Mesothelial cell of epicardium (in vitro differentiated cells): ENCODE measurements around the gene GNA14. TPM values are rescaled to one million over a fixed set of nuclear protein-coding genes. Genes with fewer than 3 reads are reported as not detected.

Experiments used
- DNase-seq, 2 experiments: peaks; one replicate each; pipeline ENCODE4 v3.0.0; 2021; ENCODE audit warnings: low spot score in 2 of 2; ENCODE audit not compliant: unreplicated experiment in 2 of 2
- H3K27ac Mint-ChIP-seq: 2 replicates; pipeline ENCODE4 v1.8.0; 2021; ENCODE audit warnings: mixed read lengths
- H3K27me3 Mint-ChIP-seq: 2 replicates; pipeline ENCODE4 v1.8.0; 2021; ENCODE audit warnings: low read depth, mixed read lengths
- H3K36me3 Mint-ChIP-seq: 2 replicates; pipeline ENCODE4 v1.8.0; 2021; ENCODE audit warnings: mixed read lengths
- H3K4me1 Mint-ChIP-seq: 2 replicates; pipeline ENCODE4 v1.8.0; 2021; ENCODE audit warnings: mixed read lengths
- H3K4me3 Mint-ChIP-seq: 2 replicates; pipeline ENCODE4 v1.8.0; 2021; ENCODE audit warnings: mild to moderate bottlenecking, moderate library complexity, mixed read lengths
- H3K9me3 Mint-ChIP-seq: 2 replicates; pipeline ENCODE4 v1.8.0; 2021; ENCODE audit warnings: mixed read lengths
- CTCF ChIP-seq: fragments of 200-600 bp; sonication (generic); IDR thresholded peaks from one replicate; pipeline ENCODE4 v1.5.0; 2021; ENCODE audit warnings: antibody characterized with exemption; ENCODE audit not compliant: unreplicated experiment
- total RNA-seq: library from RNA; stranded (reverse); gene quantifications from 3 replicates; pipeline ENCODE4 v1.2.1, GENCODE V29; 2021

GNA14 gene
- total RNA-seq, 1 donor from 2014 or later = 0.22 TPM

- H3K4me1 Mint-ChIP-seq = no peaks in the 10 kb centered on the region
- H3K36me3 Mint-ChIP-seq = peaks cover 10% of the 10 kb centered on the region
- H3K9me3 Mint-ChIP-seq = peaks cover 58% of the 10 kb centered on the region
- no peak for TF ChIP-seq CTCF
- H3K4me3 Mint-ChIP-seq = no peak overlapping the region
- no peak overlapping the region for H3K27ac Mint-ChIP-seq
- DNase-seq = no peak
- no peaks in the 10 kb centered on the region for H3K27me3 Mint-ChIP-seq
Measured at GRCh38 chr9:77541055-77541454, 107.1 kb downstream of the GNA14 start.

- H3K27me3 Mint-ChIP-seq = no peaks in the 10 kb centered on the region
- H3K4me1 Mint-ChIP-seq = peaks cover 12% of the 10 kb centered on the region
- no peak overlapping the region for H3K4me3 Mint-ChIP-seq
- DNase-seq = no peak
- no peak for TF ChIP-seq CTCF
- H3K36me3 Mint-ChIP-seq = no peaks in the 10 kb centered on the region
- H3K27ac Mint-ChIP-seq = no peak overlapping the region
- H3K9me3 Mint-ChIP-seq = peaks cover 22% of the 10 kb centered on the region
Measured at GRCh38 chr9:77534376-77535057, 113.6 kb downstream of the GNA14 start.

DNA sequence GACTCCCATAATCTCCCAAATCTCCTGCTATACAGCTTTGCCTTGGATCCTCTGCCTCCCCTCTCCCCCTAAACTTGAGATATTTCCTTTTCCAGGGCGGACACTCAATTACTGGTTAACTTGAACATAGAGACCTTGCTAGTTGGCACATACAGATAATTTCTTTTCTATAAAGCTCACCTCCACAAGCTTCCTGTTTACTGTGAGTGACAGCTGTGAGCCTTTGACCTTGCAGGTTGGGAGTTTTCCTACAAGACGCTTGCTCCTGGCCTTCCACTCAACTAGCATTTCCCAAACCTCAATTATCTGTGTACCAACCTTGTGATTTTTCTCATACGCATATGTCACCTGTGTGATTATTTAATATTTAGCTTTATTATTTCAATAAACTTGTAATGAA, 114.5 kb downstream of the GNA14 start:
- DNase-seq = no peak
- H3K4me1 Mint-ChIP-seq = peaks cover 12% of the 10 kb centered on the region
- H3K9me3 Mint-ChIP-seq = peaks cover 15% of the 10 kb centered on the region
- H3K27me3 Mint-ChIP-seq = no peaks in the 10 kb centered on the region
- no peaks in the 10 kb centered on the region for H3K36me3 Mint-ChIP-seq
- no peak overlapping the region for H3K27ac Mint-ChIP-seq
- no peak overlapping the region for H3K4me3 Mint-ChIP-seq
- no peak for TF ChIP-seq CTCF

GRCh38 chr9:77532607-77533006, 115.5 kb downstream of the GNA14 start:
- Mint-ChIP-seq H3K27ac (peak overlapping the region; percentile 41), H3K4me1 (peaks cover 12% of the 10 kb centered on the region), H3K27me3 (no peaks in the 10 kb centered on the region), H3K4me3 (no peak overlapping the region), H3K36me3 (no peaks in the 10 kb centered on the region), H3K9me3 (peaks cover 10% of the 10 kb centered on the region)
- no peak for DNase-seq
- TF ChIP-seq CTCF = no peak

- no peaks in the 10 kb centered on the region for H3K27me3 Mint-ChIP-seq
- peaks cover 12% of the 10 kb centered on the region for H3K4me1 Mint-ChIP-seq
- TF ChIP-seq CTCF = no peak
- no peaks in the 10 kb centered on the region for H3K36me3 Mint-ChIP-seq
- H3K4me3 Mint-ChIP-seq = no peak overlapping the region
- no peak for DNase-seq
- no peak overlapping the region for H3K27ac Mint-ChIP-seq
- H3K9me3 Mint-ChIP-seq = peaks cover 5% of the 10 kb centered on the region
Measured at GRCh38 chr9:77531400-77531799, 116.7 kb downstream of the GNA14 start.

- H3K9me3 Mint-ChIP-seq = peaks cover 4% of the 10 kb centered on the region
- TF ChIP-seq CTCF = no peak
- DNase-seq = no peak
- peak overlapping the region; percentile 84 for H3K27ac Mint-ChIP-seq
- peaks cover 17% of the 10 kb centered on the region for H3K4me1 Mint-ChIP-seq
- H3K27me3 Mint-ChIP-seq = no peaks in the 10 kb centered on the region
- no peaks in the 10 kb centered on the region for H3K36me3 Mint-ChIP-seq
- no peak overlapping the region for H3K4me3 Mint-ChIP-seq
Measured at GRCh38 chr9:77523891-77524290, 124.2 kb downstream of the GNA14 start.
